Hematopoietic multipotent progenitor cell treated with erythropoietin and hydrocortisone succinate and interleukin-3 and kit ligand, for 4 days (in vitro differentiated cells): ENCODE measurements around the gene NOL9.
A peak's percentile ranks its signal among the peaks of the same experiment; 100 is the strongest.
"Not testable (repeated sequence)": the region's sequence is repeated elsewhere in the genome, so short reads cannot be mapped to it uniquely, and the experiment has no call there.

Experiments used
- DNase-seq: peaks from one replicate; pipeline ENCODE4 v3.0.0-alpha.2; 2015

NOL9 gene

GRCh38 chr1:6554031-6554906 is at the start of gene NOL9:
TSS of gene NOL9 (minus strand) at chr1:6554513. CDS start at chr1:6554502, 11 bp downstream.
- peak; percentile 97 for DNase-seq

DNA sequence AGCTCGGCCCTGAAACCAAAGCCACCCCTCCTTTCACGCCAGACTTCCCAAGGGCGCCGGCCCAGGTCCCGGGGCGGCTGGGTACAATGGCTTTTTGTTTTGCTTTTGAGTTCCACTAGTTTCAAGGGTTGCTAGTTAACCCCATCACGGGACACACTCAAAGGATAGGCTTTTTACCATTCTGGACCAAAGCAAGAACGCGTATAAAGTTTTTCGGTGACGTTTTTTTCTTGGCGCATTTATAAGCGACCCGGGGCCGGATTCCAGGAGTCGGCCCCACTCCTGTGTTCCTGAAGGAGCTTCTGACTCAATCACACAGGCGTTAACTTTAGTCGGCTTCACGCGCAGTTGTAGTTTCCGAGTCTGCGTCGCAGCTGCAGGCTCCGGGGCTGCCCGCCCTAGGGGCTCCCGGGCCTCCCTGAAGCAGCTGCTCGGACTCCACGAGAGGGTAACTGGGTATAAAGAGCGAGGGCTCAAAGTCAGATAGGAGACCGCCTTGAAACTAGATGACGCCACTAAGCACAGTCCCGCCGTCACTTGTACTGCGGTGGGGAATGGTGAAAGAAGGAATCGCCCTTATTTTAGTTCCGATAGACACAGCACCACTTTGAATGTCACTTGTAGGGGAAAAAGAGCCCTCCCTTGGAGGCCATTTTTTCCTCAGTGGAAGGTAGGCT is 49.1 kb upstream of the NOL9 start:
- peak; percentile 85 for DNase-seq

DNA sequence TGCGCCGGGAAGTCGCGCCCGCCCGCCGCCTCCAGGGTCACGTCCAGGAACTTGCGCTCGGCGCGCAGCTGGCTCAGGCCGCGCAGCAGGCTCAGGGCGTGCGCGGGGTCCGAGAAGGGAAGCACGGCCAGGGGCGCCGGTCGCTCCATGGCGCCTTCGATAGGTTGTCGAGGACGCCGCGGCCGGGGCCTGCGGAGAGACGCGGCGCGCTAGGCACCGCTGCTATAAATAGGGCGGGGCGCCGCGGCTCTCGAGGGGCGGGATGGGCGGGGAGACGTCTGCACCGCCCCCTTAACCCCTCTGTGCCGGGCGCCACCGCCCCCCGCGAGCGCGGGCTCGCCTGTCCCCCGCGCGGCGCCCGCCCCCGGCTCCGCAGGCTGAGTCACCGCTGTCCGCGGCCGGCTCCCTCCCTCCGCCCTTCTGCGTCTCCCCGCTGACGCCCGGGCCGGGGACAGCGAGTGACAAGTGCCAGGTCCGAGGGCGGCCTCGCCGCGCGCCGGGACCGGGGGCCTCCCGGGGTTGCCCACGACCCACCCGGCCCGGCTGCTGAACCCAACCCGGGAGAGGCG is 48.4 kb upstream of the NOL9 start, which contains the start of gene KLHL21:
Gene KLHL21 (minus strand): TSS at position 201 of the 569 bp plus-strand sequence. CDS start 52 bp downstream, at position 149.
- peak; percentile 96 for DNase-seq

- DNase-seq, result peak; percentile 58
Measured at GRCh38 chr1:6601923-6602668, 47.8 kb upstream of the NOL9 start.

GRCh38 chr1:6601049-6601922 is 47.0 kb upstream of the NOL9 start:
- peak; percentile 98 for DNase-seq

GRCh38 chr1:6600410-6601048 is 46.2 kb upstream of the NOL9 start:
- no peak for DNase-seq

GRCh38 chr1:6599991-6600390 is 45.7 kb upstream of the NOL9 start:
- not testable (repeated sequence) for DNase-seq

GRCh38 chr1:6599141-6599975 is 45.0 kb upstream of the NOL9 start:
- DNase-seq, result peak; percentile 86

- no peak for DNase-seq
Measured at GRCh38 chr1:6597777-6598131, 43.4 kb upstream of the NOL9 start.

- no peak for DNase-seq
Measured at GRCh38 chr1:6596886-6597776, 42.8 kb upstream of the NOL9 start.

DNA sequence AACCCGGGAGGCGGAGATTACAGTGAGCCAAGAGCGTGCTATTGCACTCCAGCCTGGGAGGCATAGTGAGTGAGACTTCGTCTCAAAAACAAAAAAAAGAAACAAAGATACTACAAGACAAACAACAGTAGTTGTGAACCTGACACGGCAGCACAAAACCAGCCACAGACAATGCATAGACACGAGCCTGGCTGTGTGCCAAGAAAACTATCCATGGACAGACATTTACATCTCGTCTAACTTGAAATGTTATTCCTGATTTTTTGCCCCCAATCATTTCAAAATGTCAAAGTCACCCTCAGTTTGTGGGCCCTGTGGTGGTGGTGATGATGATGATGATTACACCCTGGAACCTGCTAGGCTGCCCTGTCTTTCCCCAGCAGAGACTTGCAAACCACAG is 42.0 kb upstream of the NOL9 start:
- no peak for DNase-seq

DNA sequence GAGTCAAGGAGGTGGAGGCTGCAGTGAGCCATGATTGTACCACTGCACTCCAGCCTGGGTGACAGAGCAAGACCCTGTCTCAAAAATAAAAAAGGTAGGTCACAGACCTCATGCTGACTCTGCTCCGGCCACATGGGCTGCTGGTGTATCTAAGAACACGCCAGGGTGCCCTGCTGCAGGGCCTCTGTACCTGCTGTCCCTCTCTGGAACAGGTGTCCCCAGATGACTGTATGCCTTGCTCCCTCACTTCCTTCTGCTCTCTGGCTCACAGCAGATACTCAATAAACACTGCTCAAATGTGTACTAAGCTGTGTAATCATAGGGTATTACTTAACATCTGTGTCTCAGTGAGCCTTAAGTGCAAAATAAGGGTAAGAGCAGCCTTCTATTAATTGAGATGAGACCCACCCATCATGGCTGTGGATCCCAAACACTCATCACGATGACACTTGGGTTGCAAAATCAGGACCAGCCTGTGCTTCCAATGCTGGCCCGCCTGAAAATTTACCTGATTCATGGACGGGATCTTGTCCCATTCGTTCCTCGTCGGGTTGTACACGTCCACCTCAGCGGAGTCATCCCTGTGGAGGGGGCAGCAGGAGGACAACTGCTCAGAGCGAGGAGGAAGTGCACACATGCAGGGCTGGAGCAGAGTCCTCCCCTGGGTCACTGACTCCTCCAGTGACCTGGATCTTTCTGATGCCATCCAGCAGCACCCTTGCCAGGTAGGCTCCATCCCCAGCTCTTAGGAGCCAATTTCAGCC is 40.8 kb upstream of the NOL9 start:
- DNase-seq, result no peak

GRCh38 chr1:6593810-6594209 is 39.5 kb upstream of the NOL9 start:
- no peak for DNase-seq

- no peak for DNase-seq
Measured at GRCh38 chr1:6592865-6593593, 38.7 kb upstream of the NOL9 start.

GRCh38 chr1:6592441-6592840 is 38.1 kb upstream of the NOL9 start:
- no peak for DNase-seq

DNA sequence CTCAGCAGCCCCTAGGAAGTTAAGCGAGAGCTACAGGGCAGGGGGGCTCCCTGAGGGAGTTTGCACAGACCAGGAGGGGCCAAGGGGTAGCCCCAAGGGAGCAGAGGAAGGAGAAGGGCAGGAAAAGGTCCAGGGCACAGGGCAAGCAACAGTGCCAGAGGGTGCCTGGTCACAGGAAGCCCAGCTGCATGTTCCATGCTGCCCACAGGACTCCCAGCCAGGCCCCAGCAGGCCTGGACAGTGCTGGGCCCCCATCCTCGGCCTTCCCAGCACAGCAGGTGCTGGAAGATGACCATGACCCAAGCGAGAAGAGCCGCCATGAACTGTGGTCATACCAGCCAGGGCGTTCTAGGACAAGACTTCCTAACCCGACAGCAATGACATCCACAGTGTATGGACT is 37.3 kb upstream of the NOL9 start:
- no peak for DNase-seq

GRCh38 chr1:6591222-6591621 is 36.9 kb upstream of the NOL9 start:
- DNase-seq, result peak; percentile 87

- no peak for DNase-seq
Measured at GRCh38 chr1:6590046-6590445, 35.7 kb upstream of the NOL9 start.
